ENCODE measurements around the gene HMOX1.

DNA sequence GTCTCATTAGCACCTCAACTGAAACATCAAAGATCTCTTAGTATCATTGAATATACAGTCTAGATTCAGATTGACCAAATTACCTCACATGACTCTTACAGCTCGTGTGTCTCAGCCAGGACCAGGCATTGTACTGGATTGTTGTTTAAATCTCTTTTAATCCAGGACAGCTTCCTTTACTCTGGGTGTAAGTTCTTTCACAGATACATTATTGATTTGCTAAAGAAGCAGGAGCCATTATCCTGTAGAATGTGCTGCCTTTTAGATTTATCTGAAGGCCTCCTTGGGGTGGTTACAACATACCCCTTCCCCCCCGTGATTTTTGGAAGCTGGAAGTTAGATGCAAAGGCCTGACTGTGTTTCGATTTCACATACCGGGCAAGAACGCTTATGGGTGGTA, 23.3 kb downstream of the HMOX1 start:
- no peak for TF ChIP-seq EZH2 (optimal IDR thresholded peaks at IDR 0.05; ENCODE audit: low read depth, low read length)
- TF ChIP-seq, protein P1, sequence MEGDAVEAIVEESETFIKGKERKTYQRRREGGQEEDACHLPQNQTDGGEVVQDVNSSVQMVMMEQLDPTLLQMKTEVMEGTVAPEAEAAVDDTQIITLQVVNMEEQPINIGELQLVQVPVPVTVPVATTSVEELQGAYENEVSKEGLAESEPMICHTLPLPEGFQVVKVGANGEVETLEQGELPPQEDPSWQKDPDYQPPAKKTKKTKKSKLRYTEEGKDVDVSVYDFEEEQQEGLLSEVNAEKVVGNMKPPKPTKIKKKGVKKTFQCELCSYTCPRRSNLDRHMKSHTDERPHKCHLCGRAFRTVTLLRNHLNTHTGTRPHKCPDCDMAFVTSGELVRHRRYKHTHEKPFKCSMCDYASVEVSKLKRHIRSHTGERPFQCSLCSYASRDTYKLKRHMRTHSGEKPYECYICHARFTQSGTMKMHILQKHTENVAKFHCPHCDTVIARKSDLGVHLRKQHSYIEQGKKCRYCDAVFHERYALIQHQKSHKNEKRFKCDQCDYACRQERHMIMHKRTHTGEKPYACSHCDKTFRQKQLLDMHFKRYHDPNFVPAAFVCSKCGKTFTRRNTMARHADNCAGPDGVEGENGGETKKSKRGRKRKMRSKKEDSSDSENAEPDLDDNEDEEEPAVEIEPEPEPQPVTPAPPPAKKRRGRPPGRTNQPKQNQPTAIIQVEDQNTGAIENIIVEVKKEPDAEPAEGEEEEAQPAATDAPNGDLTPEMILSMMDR (IDR thresholded peaks at IDR 0.05; ENCODE audit: low read length) = no peak

Measured in MM.1S (cell line).